Measurements from ENCODE around the gene NMT2. TPM values are rescaled to one million over a fixed set of nuclear protein-coding genes. Genes with fewer than 3 reads are reported as not detected.

Gene NMT2
- total RNA-seq, 6 experiments from 2014 or later, result 18.1 to 34.5 (median 30.8) TPM

- H3K4me3 ChIP-seq, result peak overlapping the region; percentile 84 to 99 (median 91)
- H3K27me3 ChIP-seq, result no peaks in the 10 kb centered on the region
- 1% methylated on average over 10 of the region's 11 CpGs for WGBS (ENCODE audit: insufficient coverage, low coverage, low lambda C conversion rate, missing lambda C conversion rate)
- intact Hi-C loops (cut with DNase I), result no loop called here
- H3K9me3 ChIP-seq, result no peaks in the 10 kb centered on the region
- H3K4me1 ChIP-seq, result peaks cover 0 to 14% (median 6%) of the 10 kb centered on the region in 4 donors
- ATAC-seq, result peak in 1 of 4 donors; percentile 29
- H3K36me3 ChIP-seq, result no peaks in the 10 kb centered on the region
- no peak for TF ChIP-seq POLR2A (IDR thresholded peaks at IDR 0.05)
- TF ChIP-seq, protein P1, sequence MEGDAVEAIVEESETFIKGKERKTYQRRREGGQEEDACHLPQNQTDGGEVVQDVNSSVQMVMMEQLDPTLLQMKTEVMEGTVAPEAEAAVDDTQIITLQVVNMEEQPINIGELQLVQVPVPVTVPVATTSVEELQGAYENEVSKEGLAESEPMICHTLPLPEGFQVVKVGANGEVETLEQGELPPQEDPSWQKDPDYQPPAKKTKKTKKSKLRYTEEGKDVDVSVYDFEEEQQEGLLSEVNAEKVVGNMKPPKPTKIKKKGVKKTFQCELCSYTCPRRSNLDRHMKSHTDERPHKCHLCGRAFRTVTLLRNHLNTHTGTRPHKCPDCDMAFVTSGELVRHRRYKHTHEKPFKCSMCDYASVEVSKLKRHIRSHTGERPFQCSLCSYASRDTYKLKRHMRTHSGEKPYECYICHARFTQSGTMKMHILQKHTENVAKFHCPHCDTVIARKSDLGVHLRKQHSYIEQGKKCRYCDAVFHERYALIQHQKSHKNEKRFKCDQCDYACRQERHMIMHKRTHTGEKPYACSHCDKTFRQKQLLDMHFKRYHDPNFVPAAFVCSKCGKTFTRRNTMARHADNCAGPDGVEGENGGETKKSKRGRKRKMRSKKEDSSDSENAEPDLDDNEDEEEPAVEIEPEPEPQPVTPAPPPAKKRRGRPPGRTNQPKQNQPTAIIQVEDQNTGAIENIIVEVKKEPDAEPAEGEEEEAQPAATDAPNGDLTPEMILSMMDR (IDR thresholded peaks at IDR 0.05), result no peak
- no peak for DNase-seq
- H3K27ac ChIP-seq, result peak overlapping the region; percentile 88 to 92 (median 89)
Measured at GRCh38 chr10:15096661-15097010, 71.9 kb downstream of the NMT2 start.

DNA sequence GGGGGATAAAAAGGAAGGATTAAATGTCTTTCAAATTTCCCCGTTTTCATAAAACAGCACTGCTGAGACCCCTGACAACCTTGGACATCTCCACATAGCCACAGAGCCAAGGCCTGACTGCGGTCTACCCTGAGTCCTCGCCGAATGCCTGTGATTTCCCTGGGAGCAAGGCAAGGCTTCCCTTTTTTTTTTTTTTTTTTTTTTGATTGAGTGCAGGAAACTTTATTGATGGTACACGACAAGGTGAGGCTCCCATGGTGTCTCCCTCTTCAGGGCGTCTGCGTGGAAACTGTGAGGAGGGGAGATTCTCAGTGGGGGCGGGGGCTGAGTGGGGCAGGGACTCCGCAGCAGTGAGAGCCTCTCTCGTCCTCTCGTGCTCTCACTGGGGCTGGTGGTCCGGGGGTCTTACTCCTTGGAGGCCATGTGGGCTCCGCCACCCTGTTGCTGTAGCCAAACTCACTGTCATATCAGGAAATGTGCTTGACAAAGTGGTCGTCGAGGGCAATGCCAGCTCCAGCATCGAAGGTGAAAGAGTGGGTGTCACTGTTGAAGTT lies 75.6 kb downstream of the NMT2 start:
- peaks cover 0 to 9% (median 0%) of the 10 kb centered on the region in 4 donors for H3K4me1 ChIP-seq
- no peak overlapping the region for H3K27ac ChIP-seq
- TF ChIP-seq POLR2A (IDR thresholded peaks at IDR 0.05), result no peak
- TF ChIP-seq, protein P1 (IDR thresholded peaks at IDR 0.05), result no peak
- 80% methylated on average over 4 of the region's 16 CpGs for WGBS (ENCODE audit: insufficient coverage, low coverage, low lambda C conversion rate, missing lambda C conversion rate)
- no peaks in the 10 kb centered on the region for H3K36me3 ChIP-seq
- no peak overlapping the region for H3K4me3 ChIP-seq
- no peak for ATAC-seq
- intact Hi-C loops (cut with DNase I), result no loop called here
- no peak for DNase-seq
- no peaks in the 10 kb centered on the region for H3K9me3 ChIP-seq
- H3K27me3 ChIP-seq, result no peaks in the 10 kb centered on the region

DNA sequence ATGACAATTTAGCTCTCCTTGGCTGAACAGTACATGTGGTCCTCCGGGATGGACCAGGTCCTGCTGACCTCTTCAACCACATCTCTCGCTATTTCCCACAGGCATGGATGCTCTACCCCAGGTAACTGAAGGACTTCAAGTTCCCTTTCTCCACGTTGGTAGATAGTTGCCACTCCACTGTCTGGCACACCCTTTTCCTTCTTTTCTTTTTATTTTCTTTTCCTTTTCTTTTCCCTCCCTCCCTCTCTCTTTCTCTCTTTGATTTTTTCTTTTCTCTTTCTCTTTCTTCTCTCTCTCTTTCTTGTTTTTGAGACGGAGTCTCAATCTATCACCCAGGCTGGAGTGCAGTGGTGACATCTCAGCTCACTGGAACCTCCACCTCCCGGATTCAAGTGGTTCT lies 77.1 kb downstream of the NMT2 start:
- H3K4me3 ChIP-seq, result no peak overlapping the region
- H3K27ac ChIP-seq, result no peak overlapping the region
- no peaks in the 10 kb centered on the region for H3K36me3 ChIP-seq
- H3K9me3 ChIP-seq, result no peaks in the 10 kb centered on the region
- no peaks in the 10 kb centered on the region for H3K27me3 ChIP-seq
- peaks cover 0 to 9% (median 0%) of the 10 kb centered on the region in 4 donors for H3K4me1 ChIP-seq
- no peak for ATAC-seq
- WGBS (ENCODE audit: insufficient coverage, low coverage, low lambda C conversion rate, missing lambda C conversion rate), result 70% methylated on average over 5 of the region's 5 CpGs
- intact Hi-C loops (cut with DNase I), result no loop called here
- DNase-seq, result no peak
- no peak for TF ChIP-seq POLR2A (IDR thresholded peaks at IDR 0.05)
- TF ChIP-seq, protein P1 (IDR thresholded peaks at IDR 0.05), result no peak

DNA sequence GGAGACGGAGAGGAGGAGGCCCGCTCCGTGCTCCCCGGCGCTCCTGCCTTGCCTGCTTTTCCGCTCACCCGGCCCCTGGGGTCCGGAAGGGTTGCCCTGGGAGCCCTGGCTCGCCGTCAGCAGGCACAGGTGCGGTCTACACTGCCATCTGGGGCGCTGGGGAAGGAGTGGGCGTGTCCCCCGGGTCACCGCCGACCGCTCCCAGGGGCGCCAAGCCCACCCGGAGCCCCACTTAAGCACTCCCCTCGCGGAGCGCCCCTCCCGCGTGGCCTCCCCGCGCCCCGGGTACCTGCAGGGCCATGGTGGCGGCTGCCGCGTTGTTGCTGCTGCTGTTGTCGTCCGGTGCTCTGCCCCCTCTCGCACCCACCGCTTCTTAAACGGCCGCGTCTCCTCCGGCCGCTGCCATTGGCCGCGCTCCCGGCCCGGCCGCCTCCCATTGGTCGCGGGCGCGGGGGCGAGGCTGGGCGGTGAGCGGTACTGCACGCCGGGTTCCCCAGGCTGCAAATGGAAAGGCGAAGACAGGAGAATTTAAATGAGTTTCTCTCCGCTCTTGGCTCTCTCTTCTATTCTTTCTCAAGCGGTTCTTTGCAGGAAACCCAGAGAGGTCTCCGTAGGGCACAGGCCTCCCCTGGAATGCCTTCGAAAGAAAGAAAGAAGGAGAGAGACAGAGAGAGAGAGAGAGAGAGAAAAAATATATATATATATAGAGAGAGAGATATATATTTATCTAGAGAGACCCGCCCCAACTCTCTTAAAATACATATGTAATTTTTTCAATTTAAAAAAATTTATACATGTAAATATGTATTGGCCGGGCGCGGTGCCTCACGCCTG lies 79.8 kb downstream of the NMT2 start, which contains the start of gene ACBD7:
Gene ACBD7, minus strand, starts transcription at position 349 of the 834 bp plus-strand sequence. Its CDS starts 48 bp downstream, at position 301.
- H3K27ac ChIP-seq, result no peak within 1 kb of the TSS

More for the DNA sequence above, 79.8 kb downstream of the NMT2 start, which contains the start of gene ACBD7:
- H3K4me1 ChIP-seq, result peaks cover 0 to 9% (median 0%) of the 10 kb centered on the region in 4 donors
- H3K4me3 ChIP-seq, result peak within 1 kb of the TSS; percentile 50 to 61 (median 57)
- no peaks in the 10 kb centered on the region for H3K36me3 ChIP-seq
- DNase-seq (peak; percentile 68 to 77 (median 76)), ATAC-seq (peak; percentile 91 to 94 (median 92))
- 20% methylated on average over 18 of the region's 63 CpGs for WGBS (ENCODE audit: insufficient coverage, low coverage, low lambda C conversion rate, missing lambda C conversion rate)
- H3K27me3 ChIP-seq, result no peaks in the 10 kb centered on the region
- no peak for TF ChIP-seq POLR2A (IDR thresholded peaks at IDR 0.05)
- TF ChIP-seq, protein P1 (IDR thresholded peaks at IDR 0.05), result peak; percentile 42 to 51 (median 48)
- intact Hi-C loops (cut with DNase I), result no loop called here
- H3K9me3 ChIP-seq, result no peaks in the 10 kb centered on the region

Measured in right lobe of liver (tissue), 6 donors.